Naive thymus-derived CD4-positive, alpha-beta T cell (primary cell): Measurements from ENCODE around the gene TMEM19. TPM values are rescaled to one million over a fixed set of nuclear protein-coding genes. Genes with fewer than 3 reads are reported as not detected.

Experiments
- ATAC-seq: fragments of 150-1000 bp; cut with Tn5 transposase; 2 replicates; pipeline ENCODE4 v1.10.0; 2021; ENCODE audit warnings: mild to moderate bottlenecking, moderate library complexity
- CTCF ChIA-PET: fragments of 350-600 bp; sonication (Branson Sonifier 250); formaldehyde crosslinking; loops from one replicate; lab custom pipeline; 2021; ENCODE audit warnings: antibody characterized with exemption; lab: Charles Lee
- POLR2A ChIA-PET: fragments of 350-600 bp; sonication (Branson Sonifier 250); formaldehyde crosslinking; loops from one replicate; lab custom pipeline; 2021; ENCODE audit warnings: antibody characterized with exemption, inconsistent platforms; lab: Charles Lee
- DNase-seq, 9 donors: peaks; one replicate each; pipeline versions ENCODE4 v3.0.0 to v3.0.0-alpha.2; 2020 to 2022; ENCODE audit warnings: mixed read lengths in 1 of 9
- H3K27ac ChIP-seq: one replicate; pipeline ENCODE4 v1.7.0; 2013; ENCODE audit warnings: mild to moderate bottlenecking, low read depth, low read length, moderate library complexity
- H3K27me3 ChIP-seq, 2 donors: one replicate each; pipeline ENCODE4 v1.7.0; 2013; ENCODE audit warnings: low read length in 2 of 2, mild to moderate bottlenecking in 2 of 2, moderate library complexity in 2 of 2; ENCODE audit not compliant: control insufficient read depth in 2 of 2, insufficient read depth in 2 of 2
- H3K36me3 ChIP-seq, 3 experiments: 1 replicate in 2 of 3; 2 replicates in 1 of 3; pipeline ENCODE4 v1.7.0; 2013; ENCODE audit warnings: low read length in 3 of 3, mild to moderate bottlenecking in 3 of 3, moderate library complexity in 1 of 3; ENCODE audit not compliant: insufficient read depth in 3 of 3, control insufficient read depth in 2 of 3
- H3K4me1 ChIP-seq, 2 donors: one replicate each; pipeline ENCODE4 v1.7.0; 2013; ENCODE audit warnings: low read length in 2 of 2, mild to moderate bottlenecking in 2 of 2, moderate library complexity in 1 of 2; ENCODE audit not compliant: control insufficient read depth in 2 of 2, insufficient read depth in 2 of 2
- H3K4me3 ChIP-seq: 2 replicates; pipeline ENCODE4 v1.7.0; 2013; ENCODE audit warnings: mild to moderate bottlenecking, low read length
- H3K9me3 ChIP-seq, 3 experiments: 1 replicate in 2 of 3; 2 replicates in 1 of 3; pipeline ENCODE4 v1.7.0; 2013; ENCODE audit warnings: low read length in 3 of 3; ENCODE audit not compliant: control insufficient read depth in 2 of 3
- H3K27ac Mint-ChIP-seq, 9 donors: one replicate each; pipeline ENCODE4 v1.8.0; 2020 to 2022; ENCODE audit warnings: mixed read lengths in 9 of 9, mild to moderate bottlenecking in 8 of 9, moderate library complexity in 5 of 9, inconsistent platforms in 2 of 9
- H3K27me3 Mint-ChIP-seq, 5 donors: one replicate each; pipeline ENCODE4 v1.8.0; 2021 to 2022; ENCODE audit warnings: mixed read lengths in 5 of 5, mild to moderate bottlenecking in 1 of 5
- H3K36me3 Mint-ChIP-seq, 5 donors: one replicate each; pipeline ENCODE4 v1.8.0; 2020 to 2022; ENCODE audit warnings: mixed read lengths in 5 of 5, mild to moderate bottlenecking in 3 of 5, inconsistent platforms in 1 of 5
- H3K4me1 Mint-ChIP-seq, 7 donors: one replicate each; pipeline ENCODE4 v1.8.0; 2020 to 2022; ENCODE audit warnings: mixed read lengths in 7 of 7, mild to moderate bottlenecking in 3 of 7, inconsistent platforms in 1 of 7
- H3K4me3 Mint-ChIP-seq, 10 donors: one replicate each; pipeline ENCODE4 v1.8.0; 2020 to 2022; ENCODE audit warnings: mild to moderate bottlenecking in 10 of 10, mixed read lengths in 10 of 10, moderate library complexity in 6 of 10, inconsistent platforms in 2 of 10
- H3K9me3 Mint-ChIP-seq, 11 donors: one replicate each; pipeline ENCODE4 v1.8.0; 2020 to 2022; ENCODE audit warnings: mixed read lengths in 11 of 11, mild to moderate bottlenecking in 4 of 11, inconsistent platforms in 1 of 11, moderate library complexity in 1 of 11
- intact Hi-C, 2 donors: fragments of 100-400 bp; cut with micrococcal nuclease; formaldehyde crosslinking; loops; one replicate each; pipeline ENCODE4 v1.15.1; 2023
- polyA plus RNA-seq, 2 donors: library from polyadenylated mRNA; unstranded; fragments of 300-500 nt; fragmentation: Illumina TruSeq; gene quantifications; one replicate each; pipeline ENCODE4 v1.2.3, GENCODE V29; 2021
- total RNA-seq, 6 experiments: library from RNA in 5 of 6; stranded (reverse) in 5 of 6; gene quantifications; 1 replicate in 5 of 6; 2 replicates in 1 of 6; pipeline ENCODE4 v1.2.3 and lab custom pipeline; 2021 to 2026

TMEM19 gene
- total and polyA plus RNA-seq, 7 experiments from 2014 or later, result 13.9 to 43.0 (median 17.4) TPM

- peaks cover 0 to 4% (median 0%) of the 10 kb centered on the region in 11 donors for H3K9me3 Mint-ChIP-seq
- H3K27me3 Mint-ChIP-seq, result no peaks in the 10 kb centered on the region
- H3K27ac ChIP-seq, result peak overlapping the region; percentile 97
- H3K4me3 Mint-ChIP-seq, result peak overlapping the region; percentile 94 to 100 (median 99)
- peak; percentile 59 to 86 (median 71) for DNase-seq
- peak; percentile 66 for ATAC-seq
- CTCF ChIA-PET, result interaction anchor here (0.9 to 2.7 kb wide), 5 partner anchors 12 to 89 kb away, joined by 3 to 35 read pairs (median 3); partner anchors contain the start of gene TMEM19
- POLR2A ChIA-PET, result interaction anchor here (0.7 to 8.1 kb wide), 22 partner anchors 9 to 1418 kb away, joined by 3 to 214 read pairs (median 6); partner anchors contain the start of genes RAB21, TBC1D15 and TMEM19
- H3K36me3 Mint-ChIP-seq, result peaks cover 5 to 23% (median 20%) of the 10 kb centered on the region in 5 donors
- H3K4me3 ChIP-seq, result peak overlapping the region; percentile 76
- peaks cover 33 to 70% (median 56%) of the 10 kb centered on the region in 7 donors for H3K4me1 Mint-ChIP-seq
- peaks cover 0 to 30% (median 5%) of the 10 kb centered on the region in 3 experiments for H3K36me3 ChIP-seq
- no peaks in the 10 kb centered on the region for H3K27me3 ChIP-seq
- H3K9me3 ChIP-seq, result no peaks in the 10 kb centered on the region
- intact Hi-C loops, result loop anchor here (1.0 to 5.0 kb wide), 7 partner anchors 26 to 1420 kb away; partner anchors contain the start of genes RAB21 (in 2 of the 2), CNOT2 (in 1 of the 2) and KCNMB4 (in 1 of the 2)
- peaks cover 26 to 29% of the 10 kb centered on the region in 2 donors for H3K4me1 ChIP-seq
- H3K27ac Mint-ChIP-seq, result peak overlapping the region; percentile 96 to 100 (median 99)
Observed at GRCh38 chr12:71662849-71663560, 22.9 kb upstream of the TMEM19 start.

DNA sequence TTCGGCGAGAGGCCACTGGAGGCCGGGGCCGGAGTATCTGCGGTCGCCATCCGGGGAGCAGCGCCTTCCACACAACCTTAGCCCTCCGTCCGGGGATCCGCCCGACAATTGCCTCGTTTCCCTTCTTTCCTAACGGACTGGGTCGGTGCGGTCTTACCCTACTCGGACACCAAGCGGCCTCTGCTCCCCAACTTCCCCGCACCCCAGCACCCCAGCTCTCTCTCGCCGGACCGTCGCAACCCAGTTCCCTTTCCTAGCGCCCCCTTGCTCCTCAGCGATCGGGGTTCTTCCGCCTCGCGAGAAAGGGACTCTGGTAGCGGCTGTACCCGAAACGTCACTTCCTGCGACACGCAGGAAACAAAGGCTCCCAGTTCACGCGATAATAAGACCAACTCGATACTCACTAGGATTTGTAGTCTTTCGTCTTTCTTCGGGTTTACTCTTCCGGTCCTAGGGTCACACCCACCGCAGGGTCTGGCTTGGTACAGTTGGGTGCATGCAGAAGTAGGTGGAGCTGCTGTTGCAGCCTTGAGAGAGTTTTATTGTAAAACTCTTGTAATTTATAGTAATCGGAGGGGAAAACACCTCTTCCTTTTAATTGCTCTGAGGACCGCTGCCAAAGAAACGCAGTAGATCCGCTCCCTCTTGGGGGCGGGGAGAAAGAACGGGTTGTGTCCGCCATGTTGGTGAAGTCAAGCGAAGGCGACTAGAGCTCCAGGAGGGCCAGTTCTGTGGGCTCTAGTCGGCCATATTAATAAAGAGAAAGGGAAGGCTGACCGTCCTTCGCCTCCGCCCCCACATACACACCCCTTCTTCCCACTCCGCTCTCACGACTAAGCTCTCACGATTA lies 22.1 kb upstream of the TMEM19 start, which contains the start of the genes THAP2 and ZFC3H1:
TSS of gene THAP2 (plus strand) at position 741 of the 850 bp plus-strand sequence. CDS start 209 bp downstream, outside the sequence.
TSS of gene ZFC3H1 (minus strand) at position 288 of the 850 bp plus-strand sequence. CDS start at position 50, 238 bp downstream.
- peaks cover 5 to 21% (median 17%) of the 10 kb centered on the region in 5 donors for H3K36me3 Mint-ChIP-seq
- intact Hi-C loops, result loop anchor here (1.0 to 5.0 kb wide), 10 partner anchors 23 to 1925 kb away; partner anchors contain the start of genes CNOT2 (in 2 of the 2), RAB21 (in 2 of the 2), TBC1D15 (in 2 of the 2) and TMEM19 (in 2 of the 2)
- POLR2A ChIA-PET, result interaction anchor here (0.5 to 8.1 kb wide), 28 partner anchors 10 to 1435 kb away, joined by 3 to 214 read pairs (median 5); partner anchors contain the start of genes RAB21, TBC1D15 and TMEM19

DNA sequence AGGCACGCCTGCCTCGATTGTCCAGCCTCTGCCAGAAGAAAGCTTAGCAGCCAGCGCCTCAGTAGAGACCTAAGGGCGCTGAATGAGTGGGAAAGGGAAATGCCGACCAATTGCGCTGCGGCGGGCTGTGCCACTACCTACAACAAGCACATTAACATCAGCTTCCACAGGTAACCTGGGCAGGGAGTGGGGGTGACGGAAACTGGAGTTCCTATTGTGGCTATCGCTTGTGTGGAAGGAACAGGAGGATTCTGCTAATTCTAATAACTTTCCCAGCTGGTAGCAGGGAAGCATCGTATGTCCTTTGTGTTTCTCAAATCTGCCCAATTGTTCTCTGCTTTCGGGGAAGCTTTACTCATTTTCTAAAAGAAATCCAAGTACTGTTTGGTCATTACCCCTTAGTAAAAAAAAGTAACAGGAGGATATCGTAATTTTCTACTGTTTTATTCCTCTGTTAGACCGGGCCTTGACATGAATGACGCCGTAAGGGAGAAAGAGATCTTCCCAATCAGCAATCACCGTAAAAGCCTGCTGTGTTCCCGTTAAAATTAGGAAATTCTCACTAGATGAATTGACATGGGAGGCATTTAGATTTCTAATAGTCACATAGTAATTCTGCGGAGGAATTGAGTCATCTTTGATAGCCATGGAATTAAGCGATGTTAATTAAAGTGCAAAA lies 21.3 kb upstream of the TMEM19 start:
- H3K27me3 ChIP-seq, result no peaks in the 10 kb centered on the region

More for the DNA sequence above, 22.1 kb upstream of the TMEM19 start, which contains the start of the genes THAP2 and ZFC3H1:
- Histone ChIP-seq H3K36me3 (peaks cover 0 to 24% (median under 1%) of the 10 kb centered on the region in 3 experiments), H3K4me1 (peaks cover 24 to 29% of the 10 kb centered on the region in 2 donors), H3K4me3 (peak within 1 kb of the TSS; percentile 76), H3K9me3 (no peaks in the 10 kb centered on the region), H3K27ac (peak within 1 kb of the TSS; percentile 97), H3K27me3 (no peaks in the 10 kb centered on the region)
- CTCF ChIA-PET, result interaction anchor here (1.0 to 2.7 kb wide), 3 partner anchors 11 to 27 kb away, joined by 3 to 35 read pairs (median 4); partner anchors contain the start of gene TMEM19
- Mint-ChIP-seq H3K27me3 (no peaks in the 10 kb centered on the region), H3K4me1 (peaks cover 34 to 69% (median 59%) of the 10 kb centered on the region in 7 donors), H3K9me3 (peaks cover 0 to 4% (median 0%) of the 10 kb centered on the region in 11 donors), H3K4me3 (peak within 1 kb of the TSS; percentile 94 to 100 (median 99)), H3K27ac (peak within 1 kb of the TSS; percentile 96 to 100 (median 99))
- peak; percentile 78 to 97 (median 95) for DNase-seq
- peak; percentile 87 for ATAC-seq

DNA sequence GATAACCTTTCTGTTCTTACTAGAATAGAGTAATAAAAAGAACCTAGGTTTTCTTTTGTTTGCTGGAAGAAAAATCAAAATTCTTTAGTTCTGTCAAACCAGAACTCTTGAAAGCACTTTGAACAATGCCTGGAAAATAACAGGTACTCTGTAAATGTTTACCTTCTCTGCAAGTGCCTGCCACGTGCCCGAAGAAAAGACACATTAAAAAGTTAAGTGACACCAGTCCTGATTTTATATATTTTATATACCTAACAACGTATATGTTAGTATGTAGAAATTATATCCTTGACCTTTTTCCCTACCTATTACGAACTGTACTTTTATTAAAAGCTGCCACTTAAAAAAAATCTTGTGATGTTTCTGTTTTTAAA lies 20.8 kb upstream of the TMEM19 start:
- Histone ChIP-seq H3K4me1 (peaks cover 22 to 29% of the 10 kb centered on the region in 2 donors), H3K9me3 (no peaks in the 10 kb centered on the region), H3K4me3 (peak overlapping the region; percentile 76), H3K36me3 (peaks cover 0 to 13% (median 0%) of the 10 kb centered on the region in 3 experiments), H3K27me3 (no peaks in the 10 kb centered on the region), H3K27ac (peak overlapping the region; percentile 97)
- H3K9me3 Mint-ChIP-seq, result peaks cover 0 to 4% (median 0%) of the 10 kb centered on the region in 11 donors
- peaks cover 28 to 61% (median 52%) of the 10 kb centered on the region in 7 donors for H3K4me1 Mint-ChIP-seq
- peak overlapping the region; percentile 94 to 100 (median 99) for H3K4me3 Mint-ChIP-seq
- H3K27ac Mint-ChIP-seq, result peak overlapping the region; percentile 96 to 100 (median 99)
- peak in 1 of 9 donors; percentile 10 for DNase-seq
- CTCF ChIA-PET, result interaction anchor here (2.7 kb wide), 1 partner anchor 20 kb away, joined by 35 read pairs; the partner anchor contains the start of gene TMEM19
- POLR2A ChIA-PET, result interaction anchor here (1.9 to 8.1 kb wide), 5 partner anchors 10 to 174 kb away, joined by 10 to 214 read pairs (median 26); partner anchors contain the start of genes TBC1D15 and TMEM19
- intact Hi-C loops, result no loop called here
- no peak for ATAC-seq
- no peaks in the 10 kb centered on the region for H3K27me3 Mint-ChIP-seq
- peaks cover 0 to 18% (median 8%) of the 10 kb centered on the region in 5 donors for H3K36me3 Mint-ChIP-seq

More for the DNA sequence above, 21.3 kb upstream of the TMEM19 start:
- H3K27me3 Mint-ChIP-seq, result no peaks in the 10 kb centered on the region
- peaks cover 0 to 18% (median 9%) of the 10 kb centered on the region in 5 donors for H3K36me3 Mint-ChIP-seq
- peak overlapping the region; percentile 94 to 100 (median 99) for H3K4me3 Mint-ChIP-seq
- peaks cover 0 to 16% (median 0%) of the 10 kb centered on the region in 3 experiments for H3K36me3 ChIP-seq
- H3K4me1 ChIP-seq, result peaks cover 22 to 29% of the 10 kb centered on the region in 2 donors
- H3K27ac Mint-ChIP-seq, result peak overlapping the region; percentile 96 to 100 (median 99)
- H3K4me3 ChIP-seq, result peak overlapping the region; percentile 76
- intact Hi-C loops, result loop anchor here (1.0 to 5.0 kb wide), 6 partner anchors 22 to 1926 kb away; partner anchors contain the start of genes TBC1D15 (in 2 of the 2), TMEM19 (in 2 of the 2), CNOT2 (in 1 of the 2) and KCNMB4 (in 1 of the 2)
- POLR2A ChIA-PET, result interaction anchor here (0.5 to 8.1 kb wide), 20 partner anchors 10 to 1436 kb away, joined by 3 to 214 read pairs (median 6); partner anchors contain the start of genes RAB21, TBC1D15 and TMEM19
- CTCF ChIA-PET, result interaction anchor here (1.0 to 2.7 kb wide), 3 partner anchors 11 to 27 kb away, joined by 3 to 35 read pairs (median 4); partner anchors contain the start of gene TMEM19
- ATAC-seq (peak; percentile 16), DNase-seq (no peak)
- H3K9me3 Mint-ChIP-seq, result peaks cover 0 to 4% (median 0%) of the 10 kb centered on the region in 11 donors
- peak overlapping the region; percentile 97 for H3K27ac ChIP-seq
- H3K4me1 Mint-ChIP-seq, result peaks cover 30 to 65% (median 55%) of the 10 kb centered on the region in 7 donors
- no peaks in the 10 kb centered on the region for H3K9me3 ChIP-seq

DNA sequence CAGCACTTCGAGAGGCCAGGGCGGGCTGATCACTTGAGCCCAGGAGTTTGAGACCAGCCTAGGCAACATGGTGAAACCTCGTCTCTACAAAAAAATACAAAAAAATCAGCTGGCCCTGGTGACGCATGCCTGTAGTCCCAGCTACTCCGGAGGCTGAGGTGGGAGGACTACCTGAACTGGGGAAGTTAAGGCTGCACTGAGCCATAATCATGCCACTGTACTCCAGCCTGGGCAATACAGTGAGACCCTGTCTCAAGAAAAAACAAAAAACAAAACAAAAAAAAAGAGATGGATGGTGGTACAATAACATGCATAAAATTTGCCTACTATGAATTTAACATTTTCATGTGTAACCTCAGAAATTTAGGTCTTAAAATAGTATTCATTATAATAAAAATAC lies 19.6 kb upstream of the TMEM19 start:
- CTCF ChIA-PET, result interaction anchor here (0.5 kb wide), 1 partner anchor 18 kb away, joined by 3 read pairs; no protein-coding TSS in a partner anchor
- DNase-seq (no peak), ATAC-seq (no peak)
- peaks cover 0 to 18% (median 8%) of the 10 kb centered on the region in 5 donors for H3K36me3 Mint-ChIP-seq
- POLR2A ChIA-PET, result interaction anchor here (8.1 kb wide), 1 partner anchor 20 kb away, joined by 214 read pairs; the partner anchor contains the start of gene TMEM19
- peaks cover 0 to 13% (median 0%) of the 10 kb centered on the region in 3 experiments for H3K36me3 ChIP-seq
- peaks cover 0 to 4% (median 0%) of the 10 kb centered on the region in 11 donors for H3K9me3 Mint-ChIP-seq
- H3K4me3 Mint-ChIP-seq, result peak overlapping the region in 2 of 10 donors; percentile 35 to 96
- intact Hi-C loops, result no loop called here
- H3K4me1 Mint-ChIP-seq, result peaks cover 28 to 59% (median 47%) of the 10 kb centered on the region in 7 donors
- H3K27ac ChIP-seq, result peak overlapping the region; percentile 97
- H3K4me3 ChIP-seq, result no peak overlapping the region
- H3K4me1 ChIP-seq, result peaks cover 22 to 29% of the 10 kb centered on the region in 2 donors
- H3K27ac Mint-ChIP-seq, result peak overlapping the region in 7 of 9 donors; percentile 96 to 100 (median 99)
- H3K27me3 ChIP-seq, result no peaks in the 10 kb centered on the region
- no peaks in the 10 kb centered on the region for H3K9me3 ChIP-seq
- no peaks in the 10 kb centered on the region for H3K27me3 Mint-ChIP-seq
